ENCODE results near the gene PIP5K1A. TPM values are rescaled to one million over a fixed set of nuclear protein-coding genes. Genes with fewer than 3 reads are reported as not detected.

The PIP5K1A gene
- total and polyA plus RNA-seq, 2 of the 8 experiments (the other 6 are each of a cell fraction or from before 2014, with no cell fraction given), result 87.5 to 105 TPM

DNA sequence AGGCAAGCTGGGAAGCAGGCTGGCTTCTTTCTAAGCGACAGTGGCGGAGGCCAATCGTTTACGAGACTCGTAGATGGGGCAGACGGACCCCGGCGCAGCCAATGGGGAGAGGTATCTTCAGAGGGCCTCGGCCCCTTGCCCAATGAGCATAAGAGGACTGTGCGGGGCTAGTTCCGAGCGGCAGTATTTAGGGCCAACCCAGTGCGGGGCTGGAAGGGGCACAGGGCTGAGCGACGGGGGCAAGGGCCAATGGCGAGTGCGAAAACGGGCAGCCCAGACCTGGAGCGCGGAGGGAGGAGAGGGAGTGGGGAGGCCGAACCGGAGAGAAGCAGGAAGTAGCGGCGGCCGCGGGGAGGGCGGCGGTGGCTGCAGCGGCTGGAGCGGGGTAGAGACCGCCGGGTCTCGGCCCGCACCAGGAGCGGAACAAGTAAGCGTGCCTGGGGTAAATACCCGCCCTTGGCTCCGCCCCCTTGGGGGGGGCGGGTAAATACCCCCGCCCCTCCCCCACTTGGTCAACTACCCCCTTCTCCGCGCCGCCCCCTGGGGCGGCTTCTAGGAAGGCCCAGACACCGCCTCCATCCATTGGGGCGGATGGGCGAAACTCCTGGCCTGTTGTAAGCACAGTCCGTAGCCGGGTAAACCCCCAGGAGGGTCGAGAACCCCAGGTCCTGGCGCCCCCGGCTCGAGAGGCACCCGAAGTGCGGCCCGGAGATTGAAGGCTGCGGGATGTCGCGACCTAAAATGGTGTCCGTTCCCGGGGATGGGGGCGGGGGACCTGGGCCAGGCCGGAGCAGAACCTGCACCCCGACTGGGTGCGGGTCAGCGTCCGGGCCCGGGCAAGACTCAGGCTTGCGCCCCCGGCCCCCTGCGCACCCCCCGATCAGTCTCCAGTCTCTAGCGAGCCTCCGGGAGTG, 83.9 kb downstream of the PIP5K1A start, which contains the start of gene ZNF687 (continued):
- TF ChIP-seq RAD21 (IDR thresholded peaks at IDR 0.05 in 1 of 2, conservative IDR thresholded peaks at IDR 0.05 in 1 of 2; ENCODE audit: low read depth in 2 of 2, low read length in 2 of 2), result no peak
- no peak for TF ChIP-seq SIRT6 (IDR thresholded peaks at IDR 0.05; ENCODE audit: low read length)
- TF ChIP-seq POU5F1 (IDR thresholded peaks at IDR 0.05; ENCODE audit: low read depth, low read length), result no peak
- no peak for TF ChIP-seq CTBP2 (IDR thresholded peaks at IDR 0.05; ENCODE audit: borderline replicate concordance, insufficient read depth, insufficient read length, low read length)
- no peak; the same call in 1 of the 2 replicates for TF ChIP-seq POLR2AphosphoS5 (IDR thresholded peaks at IDR 0.05; ENCODE audit: low read depth, low read length)
- TF ChIP-seq ASH2L (IDR thresholded peaks at IDR 0.05; ENCODE audit: low read length), result no peak
- TF ChIP-seq SRF (IDR thresholded peaks at IDR 0.05; ENCODE audit: low read depth, low read length), result no peak
- peak; percentile 77; the same call in 1 of the 2 replicates for TF ChIP-seq TCF12 (IDR thresholded peaks at IDR 0.05; ENCODE audit: low read depth, low read length)
- TF ChIP-seq GTF2F1 (IDR thresholded peaks at IDR 0.05; ENCODE audit: borderline replicate concordance, low read depth, low read length), result no peak
- TF ChIP-seq BRCA1 (IDR thresholded peaks at IDR 0.05; ENCODE audit: low read depth, low read length), result no peak
- no peak for TF ChIP-seq CBX5 (IDR thresholded peaks at IDR 0.05; ENCODE audit: low read depth, low read length)

Measured in H1 (cell line).